Measurements from ENCODE around the gene STX11.

DNA sequence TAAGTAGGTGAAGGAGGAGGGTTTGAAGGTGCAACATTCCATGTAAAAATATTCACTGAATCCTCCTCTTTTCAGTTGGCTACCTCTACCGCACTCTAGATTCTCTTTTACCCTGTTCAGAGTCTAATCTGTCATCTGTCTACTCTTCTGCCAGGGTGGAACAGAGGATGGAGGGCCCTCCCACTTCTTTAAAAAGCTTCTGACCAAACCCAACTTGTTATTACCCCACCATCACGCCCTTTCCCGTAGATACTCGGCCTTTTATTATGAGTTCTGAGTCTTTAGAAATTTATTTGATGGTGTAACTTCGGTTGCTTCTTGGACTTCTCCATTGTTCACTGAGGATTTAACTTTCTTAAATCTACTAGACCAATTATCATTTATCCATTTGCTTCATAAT is 11.7 kb downstream of the STX11 start:
- TF ChIP-seq CTCF (IDR thresholded peaks at IDR 0.05) (no peak), POLR2A (IDR thresholded peaks at IDR 0.05) (no peak)
